PC-3 (cell line): ENCODE measurements around the gene FAM53B.

Experiments used
- CTCF ChIP-seq: fragments of 300-600 bp; sonication (generic); conservative IDR thresholded peaks from 2 replicates; pipeline ENCODE4 v1.5.1; 2017; ENCODE audit warnings: antibody characterized with exemption, low read depth, mild to moderate bottlenecking, low read length
- EZH2 ChIP-seq: fragments of 300-600 bp; sonication (generic); IDR thresholded peaks from one replicate; pipeline ENCODE4 v1.6.1; 2017; ENCODE audit warnings: antibody characterized with exemption, mild to moderate bottlenecking, low read length; ENCODE audit not compliant: unreplicated experiment
- EZH2phosphoT487 ChIP-seq: fragments of 300-600 bp; sonication (generic); IDR thresholded peaks from 2 replicates; pipeline ENCODE4 v1.6.1; 2018; ENCODE audit warnings: mild to moderate bottlenecking, antibody characterized with exemption, low read length, borderline replicate concordance

GRCh38 chr10:124656541-124656940 is 87.6 kb downstream of the FAM53B start:
- TF ChIP-seq CTCF: no peak
- no peak for TF ChIP-seq EZH2phosphoT487
- TF ChIP-seq EZH2: no peak
